Muscle layer of colon (tissue), 2 donors: ENCODE measurements around the gene RNPEPL1.

Experiments
- H3K27ac ChIP-seq: one replicate; pipeline ENCODE4 v1.7.0; 2013; ENCODE audit warnings: low read depth, mild to moderate bottlenecking, low read length, moderate library complexity
- H3K27me3 ChIP-seq, 2 donors: one replicate each; pipeline ENCODE4 v1.7.0; 2013; ENCODE audit warnings: low read length in 2 of 2, mild to moderate bottlenecking in 2 of 2; ENCODE audit not compliant: insufficient read depth in 2 of 2, control insufficient read depth in 1 of 2
- H3K36me3 ChIP-seq: one replicate; pipeline ENCODE4 v1.7.0; 2013; ENCODE audit warnings: mild to moderate bottlenecking, low read length; ENCODE audit not compliant: insufficient read depth
- H3K4me1 ChIP-seq: one replicate; pipeline ENCODE4 v1.7.0; 2013; ENCODE audit warnings: mild to moderate bottlenecking, low read length; ENCODE audit not compliant: insufficient read depth
- H3K4me3 ChIP-seq, 2 donors: one replicate each; pipeline ENCODE4 v1.7.0; 2013; ENCODE audit warnings: low read length in 2 of 2, low read depth in 1 of 2, mild to moderate bottlenecking in 1 of 2, moderate library complexity in 1 of 2
- H3K9ac ChIP-seq: one replicate; pipeline ENCODE4 v1.7.0; 2013; ENCODE audit warnings: low read length
- H3K9me3 ChIP-seq: one replicate; pipeline ENCODE4 v1.7.0; 2013; ENCODE audit warnings: mild to moderate bottlenecking, low read length
- donor health status: abdominal sarcoma.
- donor health status: Adenocarcinoma of cecum.

RNPEPL1 gene

GRCh38 chr2:240597419-240598181 lies 29.3 kb downstream of the RNPEPL1 start:
- Histone ChIP-seq H3K4me3 (no peak overlapping the region), H3K27ac (peak overlapping the region; percentile 49), H3K27me3 (no peaks in the 10 kb centered on the region), H3K4me1 (peaks cover 34% of the 10 kb centered on the region), H3K9ac (no peak overlapping the region), H3K9me3 (no peaks in the 10 kb centered on the region), H3K36me3 (peaks cover 16% of the 10 kb centered on the region)

GRCh38 chr2:240598311-240598911 lies 30.1 kb downstream of the RNPEPL1 start:
- Histone ChIP-seq H3K27me3 (no peaks in the 10 kb centered on the region), H3K9me3 (no peaks in the 10 kb centered on the region), H3K4me1 (peaks cover 34% of the 10 kb centered on the region), H3K4me3 (no peak overlapping the region), H3K36me3 (peaks cover 11% of the 10 kb centered on the region), H3K27ac (no peak overlapping the region), H3K9ac (no peak overlapping the region)

- Histone ChIP-seq H3K9me3 (no peaks in the 10 kb centered on the region), H3K4me3 (no peak overlapping the region), H3K9ac (no peak overlapping the region), H3K36me3 (peaks cover 8% of the 10 kb centered on the region), H3K4me1 (peaks cover 34% of the 10 kb centered on the region), H3K27ac (no peak overlapping the region), H3K27me3 (no peaks in the 10 kb centered on the region)
These were observed 30.9 kb downstream of the RNPEPL1 start for GRCh38 chr2:240599141-240599583.

- Histone ChIP-seq H3K9me3 (no peaks in the 10 kb centered on the region), H3K36me3 (peaks cover 8% of the 10 kb centered on the region), H3K9ac (no peak overlapping the region), H3K4me1 (peaks cover 30% of the 10 kb centered on the region), H3K4me3 (no peak overlapping the region), H3K27me3 (no peaks in the 10 kb centered on the region), H3K27ac (no peak overlapping the region)
These were observed 32.2 kb downstream of the RNPEPL1 start for GRCh38 chr2:240600451-240600961.

GRCh38 chr2:240601061-240601830 lies 33.0 kb downstream of the RNPEPL1 start:
- H3K27me3 ChIP-seq: no peaks in the 10 kb centered on the region
- no peak overlapping the region for H3K27ac ChIP-seq
- no peak overlapping the region for H3K4me3 ChIP-seq
- peaks cover 4% of the 10 kb centered on the region for H3K36me3 ChIP-seq
- H3K4me1 ChIP-seq: peaks cover 23% of the 10 kb centered on the region
- H3K9ac ChIP-seq: no peak overlapping the region
- H3K9me3 ChIP-seq: no peaks in the 10 kb centered on the region

- Histone ChIP-seq H3K4me1 (peaks cover 19% of the 10 kb centered on the region), H3K27ac (no peak overlapping the region), H3K4me3 (no peak overlapping the region), H3K9ac (no peak overlapping the region), H3K9me3 (no peaks in the 10 kb centered on the region), H3K27me3 (no peaks in the 10 kb centered on the region), H3K36me3 (peaks cover 4% of the 10 kb centered on the region)
These were observed 33.5 kb downstream of the RNPEPL1 start for GRCh38 chr2:240601831-240602160.

GRCh38 chr2:240602266-240603050 lies 34.2 kb downstream of the RNPEPL1 start:
- H3K27ac ChIP-seq: no peak overlapping the region
- peaks cover 4% of the 10 kb centered on the region for H3K36me3 ChIP-seq
- H3K27me3 ChIP-seq: no peaks in the 10 kb centered on the region
- no peak overlapping the region for H3K9ac ChIP-seq
- H3K4me3 ChIP-seq: no peak overlapping the region
- H3K9me3 ChIP-seq: no peaks in the 10 kb centered on the region
- H3K4me1 ChIP-seq: peaks cover 13% of the 10 kb centered on the region

- Histone ChIP-seq H3K4me3 (no peak overlapping the region), H3K27ac (no peak overlapping the region), H3K9ac (no peak overlapping the region), H3K27me3 (no peaks in the 10 kb centered on the region), H3K36me3 (peaks cover 2% of the 10 kb centered on the region), H3K9me3 (no peaks in the 10 kb centered on the region), H3K4me1 (peaks cover 5% of the 10 kb centered on the region)
These were observed 35.0 kb downstream of the RNPEPL1 start for GRCh38 chr2:240603081-240603835.

- H3K27me3 ChIP-seq: no peaks in the 10 kb centered on the region
- no peak overlapping the region for H3K27ac ChIP-seq
- H3K4me1 ChIP-seq: no peaks in the 10 kb centered on the region
- no peaks in the 10 kb centered on the region for H3K36me3 ChIP-seq
- H3K9ac ChIP-seq: no peak overlapping the region
- H3K4me3 ChIP-seq: no peak overlapping the region
- no peaks in the 10 kb centered on the region for H3K9me3 ChIP-seq
These were observed 35.6 kb downstream of the RNPEPL1 start for GRCh38 chr2:240603846-240604245.

- no peak overlapping the region for H3K9ac ChIP-seq
- H3K9me3 ChIP-seq: no peaks in the 10 kb centered on the region
- no peak overlapping the region for H3K4me3 ChIP-seq
- H3K36me3 ChIP-seq: no peaks in the 10 kb centered on the region
- no peaks in the 10 kb centered on the region for H3K27me3 ChIP-seq
- no peaks in the 10 kb centered on the region for H3K4me1 ChIP-seq
- no peak overlapping the region for H3K27ac ChIP-seq
These were observed 36.1 kb downstream of the RNPEPL1 start for GRCh38 chr2:240604291-240604938.
